Smooth muscle cell (in vitro differentiated cells): ENCODE measurements around the gene LGR6. TPM values are rescaled to one million over a fixed set of nuclear protein-coding genes. Genes with fewer than 3 reads are reported as not detected.

Source experiments
- DNase-seq: peaks from one replicate; lab custom pipeline; 2025; ENCODE audit not compliant: unreplicated experiment; lab: John Stamatoyannopoulos, UW
- H2AFZ ChIP-seq: fragments of 200-600 bp; sonication (generic); 2 replicates; pipeline ENCODE4 v1.6.0; 2016; ENCODE audit warnings: antibody characterized with exemption, low read depth, mild to moderate bottlenecking
- H3F3A ChIP-seq: fragments of 200-600 bp; sonication (generic); 2 replicates; pipeline ENCODE4 v1.6.0; 2017; ENCODE audit warnings: antibody characterized with exemption, low read depth
- H3K27ac ChIP-seq: fragments of 200-600 bp; sonication (generic); 2 replicates; pipeline ENCODE4 v1.5.1; 2016; ENCODE audit warnings: low read depth, mild to moderate bottlenecking
- H3K27me3 ChIP-seq: fragments of 200-600 bp; sonication (generic); 2 replicates; pipeline ENCODE4 v1.6.1; 2016; ENCODE audit warnings: low read depth, mild to moderate bottlenecking
- H3K36me3 ChIP-seq: fragments of 200-600 bp; sonication (generic); 2 replicates; pipeline ENCODE4 v1.5.1; 2016; ENCODE audit warnings: low read depth
- H3K4me1 ChIP-seq: fragments of 200-600 bp; sonication (generic); 2 replicates; pipeline ENCODE4 v1.5.1; 2016; ENCODE audit warnings: low read depth
- H3K4me2 ChIP-seq: fragments of 200-600 bp; sonication (generic); 2 replicates; pipeline ENCODE4 v1.6.0; 2016; ENCODE audit warnings: mild to moderate bottlenecking
- H3K4me3 ChIP-seq: fragments of 200-600 bp; sonication (generic); 2 replicates; pipeline ENCODE4 v1.5.1; 2016; ENCODE audit warnings: mild to moderate bottlenecking
- H3K79me2 ChIP-seq: fragments of 200-600 bp; sonication (generic); 2 replicates; pipeline ENCODE4 v1.6.0; 2016; ENCODE audit warnings: low read depth, mild to moderate bottlenecking
- H3K9ac ChIP-seq: fragments of 200-600 bp; sonication (generic); 2 replicates; pipeline ENCODE4 v1.6.0; 2016; ENCODE audit warnings: low read depth
- H3K9me3 ChIP-seq: fragments of 200-600 bp; sonication (generic); replicated peaks from 2 replicates; pipeline ENCODE4 v1.5.1; 2016; ENCODE audit warnings: low read depth
- H4K20me1 ChIP-seq: fragments of 200-600 bp; sonication (generic); 2 replicates; pipeline ENCODE4 v1.6.0; 2016; ENCODE audit warnings: low read depth
- CTCF ChIP-seq: fragments of 200-600 bp; sonication (generic); IDR thresholded peaks from 2 replicates; pipeline ENCODE4 v1.5.1; 2017; ENCODE audit warnings: borderline replicate concordance, mild to moderate bottlenecking, antibody characterized with exemption; ENCODE audit not compliant: insufficient read depth, poor library complexity, severe bottlenecking
- WGBS: methylation state at CpG from one replicate; pipeline ENCODE4 v1.1.7; 2016; ENCODE audit warnings: low lambda C conversion rate; 5-methylcytosine and 5-hydroxymethylcytosine counted together
- polyA plus RNA-seq: library from polyadenylated mRNA; unstranded; fragments of >200 nt; fragmentation: Nextera tagmentation; extraction: Ambion mirVana; gene quantifications from 2 replicates; pipeline ENCODE4 v1.2.1, GENCODE V29; 2016
- total RNA-seq: library from RNA; depleted of rRNA; stranded (reverse); fragments of >200 nt; gene quantifications from 2 replicates; pipeline ENCODE4 v1.2.3, GENCODE V29; 2014

The LGR6 gene
- total and polyA plus RNA-seq, 2 experiments from 2014 or later, result 1.8 to 2.9 TPM

- no peak for DNase-seq
- Histone ChIP-seq H3K27me3 (peaks cover 22% of the 10 kb centered on the region), H3F3A (no peaks in the 10 kb centered on the region), H3K36me3 (no peaks in the 10 kb centered on the region), H3K4me3 (no peak overlapping the region), H3K27ac (no peak overlapping the region), H3K9ac (no peak overlapping the region), H3K9me3 (no peaks in the 10 kb centered on the region), H4K20me1 (no peaks in the 10 kb centered on the region), H2AFZ (no peak overlapping the region), H3K79me2 (no peaks in the 10 kb centered on the region), H3K4me2 (no peak overlapping the region), H3K4me1 (no peaks in the 10 kb centered on the region)
- 79% methylated on average over 6 of the region's 6 CpGs for WGBS
- TF ChIP-seq CTCF, result no peak
Observed at GRCh38 chr1:202264300-202264699, 70.7 kb downstream of the LGR6 start.

DNA sequence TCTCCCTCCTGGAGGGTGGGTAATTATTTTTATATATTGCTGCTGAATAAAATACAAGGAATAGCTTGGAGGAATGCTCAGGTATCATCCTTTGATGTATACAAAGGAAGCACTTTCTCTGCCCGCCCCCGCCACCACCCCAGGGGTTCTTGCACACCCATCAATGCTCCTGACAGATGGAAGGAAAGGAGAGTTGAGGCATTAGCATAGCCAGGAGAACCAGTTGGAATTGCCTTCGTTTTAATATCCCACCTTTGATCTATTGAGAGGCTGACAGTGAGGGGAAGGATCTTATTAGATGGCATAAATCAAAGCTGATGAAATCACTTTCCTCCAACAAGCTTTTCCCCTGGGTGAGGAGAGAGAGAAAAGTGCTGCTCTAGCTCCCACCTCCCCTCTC is 71.1 kb downstream of the LGR6 start:
- Histone ChIP-seq H3K4me1 (no peaks in the 10 kb centered on the region), H3K4me3 (no peak overlapping the region), H4K20me1 (no peaks in the 10 kb centered on the region), H3K27ac (no peak overlapping the region), H3F3A (no peaks in the 10 kb centered on the region), H3K36me3 (no peaks in the 10 kb centered on the region), H3K27me3 (peaks cover 18% of the 10 kb centered on the region), H3K9ac (no peak overlapping the region), H3K9me3 (no peaks in the 10 kb centered on the region), H3K79me2 (no peaks in the 10 kb centered on the region), H3K4me2 (no peak overlapping the region), H2AFZ (no peak overlapping the region)
- no peak for TF ChIP-seq CTCF
- WGBS, result 72% methylated on average over 3 of the region's 3 CpGs
- no peak for DNase-seq

DNA sequence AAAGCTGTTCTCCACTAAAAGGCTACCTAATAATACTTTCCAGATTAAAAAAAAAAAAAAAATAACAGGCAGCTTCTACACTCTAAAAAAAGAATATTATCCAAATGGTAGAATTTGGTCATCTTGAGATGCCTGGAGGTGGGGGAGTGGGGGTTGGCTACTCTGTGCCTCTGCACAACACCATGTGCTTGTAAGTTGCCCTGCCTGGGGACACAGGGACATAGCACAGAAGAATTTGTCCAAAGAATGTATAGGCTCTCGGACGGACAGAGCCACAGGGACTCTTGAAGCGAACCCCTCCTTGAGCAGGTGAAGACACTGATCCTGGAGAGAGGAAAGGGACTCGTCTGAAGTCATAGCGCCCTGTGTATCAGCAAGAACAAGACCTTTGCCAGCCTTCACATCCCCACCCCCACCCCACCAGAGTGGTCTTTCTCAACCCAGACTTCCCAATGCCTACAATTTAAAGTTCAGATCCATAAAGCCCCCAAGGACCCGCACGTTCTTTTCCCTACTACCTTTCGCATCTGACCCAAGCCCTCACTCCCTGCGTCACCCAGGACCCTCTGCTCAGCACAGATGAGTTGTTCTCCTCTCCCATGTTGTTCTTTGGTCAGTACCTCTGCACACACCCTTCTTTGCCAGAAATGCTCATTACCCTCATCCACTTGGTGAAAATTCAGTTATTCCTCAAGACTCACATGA is 72.6 kb downstream of the LGR6 start:
- H3K4me2 ChIP-seq, result no peak overlapping the region
- 94% methylated on average over 9 of the region's 9 CpGs for WGBS
- H3K27me3 ChIP-seq, result peaks cover 26% of the 10 kb centered on the region
- H3K4me1 ChIP-seq, result no peaks in the 10 kb centered on the region
- H3K36me3 ChIP-seq, result no peaks in the 10 kb centered on the region
- H3K79me2 ChIP-seq, result no peaks in the 10 kb centered on the region
- no peaks in the 10 kb centered on the region for H3K9me3 ChIP-seq
- DNase-seq, result no peak
- no peak overlapping the region for H2AFZ ChIP-seq
- H3F3A ChIP-seq, result no peaks in the 10 kb centered on the region
- no peak overlapping the region for H3K27ac ChIP-seq
- H3K4me3 ChIP-seq, result no peak overlapping the region
- TF ChIP-seq CTCF, result no peak
- H3K9ac ChIP-seq, result no peak overlapping the region
- no peaks in the 10 kb centered on the region for H4K20me1 ChIP-seq

- Histone ChIP-seq H3K79me2 (no peaks in the 10 kb centered on the region), H3K4me3 (no peak overlapping the region), H3K4me2 (no peak overlapping the region), H4K20me1 (no peaks in the 10 kb centered on the region), H3K27me3 (peaks cover 26% of the 10 kb centered on the region), H3F3A (no peaks in the 10 kb centered on the region), H3K9ac (no peak overlapping the region), H3K9me3 (no peaks in the 10 kb centered on the region), H2AFZ (no peak overlapping the region), H3K36me3 (no peaks in the 10 kb centered on the region), H3K4me1 (no peaks in the 10 kb centered on the region), H3K27ac (no peak overlapping the region)
- DNase-seq, result no peak
- WGBS, result 91% methylated on average over 11 of the region's 13 CpGs
- TF ChIP-seq CTCF, result no peak
Observed at GRCh38 chr1:202268032-202268431, 74.4 kb downstream of the LGR6 start.
